GM19023 (cell line): ENCODE measurements around the gene LRBA.

Experiments
- ATAC-seq: cut with Tn5 transposase; IDR thresholded peaks from one replicate; pipeline ENCODE4 v1.9.1; 2021; ENCODE audit warnings: mild to moderate bottlenecking, moderate library complexity; ENCODE audit not compliant: unreplicated experiment

Gene LRBA

GRCh38 chr4:150259861-150260567, 755.1 kb downstream of the LRBA start:
- no peak for ATAC-seq

GRCh38 chr4:150258569-150258968, 756.5 kb downstream of the LRBA start:
- ATAC-seq = no peak

- ATAC-seq = no peak
Observed at GRCh38 chr4:150256841-150257730, 758.0 kb downstream of the LRBA start.

- ATAC-seq = no peak
Observed at GRCh38 chr4:150256225-150256620, 758.9 kb downstream of the LRBA start.

GRCh38 chr4:150255610-150256224, 759.4 kb downstream of the LRBA start:
- ATAC-seq = no peak

- no peak for ATAC-seq
Observed at GRCh38 chr4:150253965-150254630, 761.0 kb downstream of the LRBA start.

GRCh38 chr4:150253416-150253815, 761.7 kb downstream of the LRBA start:
- no peak for ATAC-seq

GRCh38 chr4:150252741-150253140, 762.3 kb downstream of the LRBA start:
- ATAC-seq = no peak

GRCh38 chr4:150252306-150252705, 762.8 kb downstream of the LRBA start:
- no peak for ATAC-seq

- ATAC-seq = no peak
Observed at GRCh38 chr4:150251752-150252190, 763.3 kb downstream of the LRBA start.

GRCh38 chr4:150250998-150251651, 764.0 kb downstream of the LRBA start:
- ATAC-seq = no peak

GRCh38 chr4:150250293-150250997, 764.6 kb downstream of the LRBA start:
- no peak for ATAC-seq

GRCh38 chr4:150248181-150248580, 766.9 kb downstream of the LRBA start:
- ATAC-seq = no peak

GRCh38 chr4:150247184-150247583, 767.9 kb downstream of the LRBA start:
- no peak for ATAC-seq

- ATAC-seq = no peak
Observed at GRCh38 chr4:150244600-150244999, 770.5 kb downstream of the LRBA start.

GRCh38 chr4:150243932-150244331, 771.2 kb downstream of the LRBA start:
- ATAC-seq = no peak

- no peak for ATAC-seq
Observed at GRCh38 chr4:150242820-150243458, 772.1 kb downstream of the LRBA start.

- ATAC-seq = no peak
Observed at GRCh38 chr4:150240011-150240410, 775.1 kb downstream of the LRBA start.

GRCh38 chr4:150238591-150238990, 776.5 kb downstream of the LRBA start:
- ATAC-seq = no peak
